OCI-LY1 (cell line): ENCODE results near the gene ATXN1.

ENCODE experiments used
- H2AFZ ChIP-seq: fragments of 200-600 bp; sonication (generic), shearing (Covaris generic); 2 replicates; pipeline ENCODE4 v1.6.0; 2014; ENCODE audit warnings: antibody characterized with exemption, mild to moderate bottlenecking, low read length
- H3F3A ChIP-seq: fragments of 200-600 bp; sonication (generic), shearing (Covaris generic); 2 replicates; pipeline ENCODE4 v1.6.0; 2014; ENCODE audit warnings: mild to moderate bottlenecking, antibody characterized with exemption, low read length, moderate library complexity; ENCODE audit not compliant: insufficient read depth
- H3K27ac ChIP-seq: fragments of 200-600 bp; sonication (generic); 2 replicates; pipeline ENCODE4 v1.5.1; 2014; ENCODE audit warnings: low read length, mixed run types, mild to moderate bottlenecking, low read depth; ENCODE audit not compliant: poor library complexity, severe bottlenecking
- H3K27me3 ChIP-seq: fragments of 200-600 bp; sonication (generic); 2 replicates; pipeline ENCODE4 v1.6.0; 2014; ENCODE audit warnings: antibody characterized with exemption, mild to moderate bottlenecking, low read length, moderate library complexity; ENCODE audit not compliant: insufficient read depth
- H3K36me3 ChIP-seq: fragments of 200-600 bp; sonication (generic); 2 replicates; pipeline ENCODE4 v1.6.1; 2014; ENCODE audit warnings: mild to moderate bottlenecking, antibody characterized with exemption, low read length, moderate library complexity, mixed read lengths; ENCODE audit not compliant: insufficient read depth
- H3K4me1 ChIP-seq: fragments of 200-600 bp; sonication (generic); 2 replicates; pipeline ENCODE4 v1.5.1; 2014; ENCODE audit warnings: mild to moderate bottlenecking, low read length, moderate library complexity; ENCODE audit not compliant: insufficient read depth, severe bottlenecking
- H3K4me2 ChIP-seq: fragments of 200-600 bp; sonication (generic), shearing (Covaris generic); 2 replicates; pipeline ENCODE4 v1.6.1; 2014; ENCODE audit warnings: low read length
- H3K4me3 ChIP-seq: fragments of 200-600 bp; sonication (generic); 2 replicates; pipeline ENCODE4 v1.5.1; 2014; ENCODE audit warnings: low read length, low read depth, mild to moderate bottlenecking, mixed read lengths; ENCODE audit not compliant: poor library complexity, severe bottlenecking
- H3K79me2 ChIP-seq: fragments of 200-600 bp; shearing (Covaris generic); 2 replicates; pipeline ENCODE4 v1.6.1; 2016; ENCODE audit warnings: mixed run types, low read length, mixed read lengths; ENCODE audit not compliant: insufficient read depth
- H3K9ac ChIP-seq: fragments of 200-600 bp; sonication (generic), shearing (Covaris generic); 2 replicates; pipeline ENCODE4 v1.6.1; 2014; ENCODE audit warnings: mild to moderate bottlenecking, low read length, mixed read lengths
- H3K9me2 ChIP-seq: fragments of 200-600 bp; sonication (generic), shearing (Covaris generic); 2 replicates; pipeline ENCODE4 v1.6.1; 2014; ENCODE audit warnings: low read depth, mild to moderate bottlenecking, low read length, mixed read lengths
- H3K9me3 ChIP-seq: fragments of 200-600 bp; shearing (Covaris generic); 2 replicates; pipeline ENCODE4 v1.6.1; 2014; ENCODE audit warnings: low read length, mixed read lengths
- H4K20me1 ChIP-seq: fragments of 200-600 bp; sonication (generic), shearing (Covaris generic); 2 replicates; pipeline ENCODE4 v1.6.0; 2016; ENCODE audit warnings: mild to moderate bottlenecking, low read length; ENCODE audit not compliant: insufficient read depth
- CTCF ChIP-seq: fragments of 200-600 bp; sonication (generic), shearing (Covaris generic); IDR thresholded peaks from 2 replicates; pipeline ENCODE4 v1.5.1; 2017; ENCODE audit warnings: mild to moderate bottlenecking, antibody characterized with exemption, low read length, moderate library complexity, mixed read lengths
- EZH2 ChIP-seq: fragments of 200-600 bp; sonication (generic), shearing (Covaris generic); IDR thresholded peaks from 2 replicates; pipeline ENCODE4 v1.8.0; 2017; ENCODE audit warnings: borderline replicate concordance, mixed run types, mild to moderate bottlenecking, antibody characterized with exemption, low read length, moderate library complexity, mixed read lengths

The ATXN1 gene

GRCh38 chr6:16425881-16426615 is 335.2 kb downstream of the ATXN1 start:
- no peaks in the 10 kb centered on the region for H3K9me3 ChIP-seq
- no peaks in the 10 kb centered on the region for H3K9me2 ChIP-seq
- H4K20me1 ChIP-seq = no peaks in the 10 kb centered on the region
- H3K4me3 ChIP-seq = no peak overlapping the region
- H3K27ac ChIP-seq = no peak overlapping the region
- H3K4me1 ChIP-seq = peaks cover 3% of the 10 kb centered on the region
- no peak overlapping the region for H3K9ac ChIP-seq
- 0 out of 2 replicates have a peak, but pooled peaks cover 4% of the 10 kb centered on the region for H3K27me3 ChIP-seq
- H3K79me2 ChIP-seq = no peaks in the 10 kb centered on the region
- H3K4me2 ChIP-seq = no peak overlapping the region
- no peak overlapping the region for H2AFZ ChIP-seq
- H3F3A ChIP-seq = no peaks in the 10 kb centered on the region
- H3K36me3 ChIP-seq = no peaks in the 10 kb centered on the region
- TF ChIP-seq EZH2 (no peak), CTCF (no peak)

GRCh38 chr6:16421462-16421960 is 339.7 kb downstream of the ATXN1 start:
- Histone ChIP-seq H3K9me2 (no peaks in the 10 kb centered on the region), H3F3A (no peaks in the 10 kb centered on the region), H3K36me3 (no peaks in the 10 kb centered on the region), H2AFZ (no peak overlapping the region), H3K27ac (peak overlapping the region; percentile 83), H3K4me2 (peak overlapping the region; percentile 42), H3K79me2 (no peaks in the 10 kb centered on the region), H3K9me3 (no peaks in the 10 kb centered on the region), H4K20me1 (no peaks in the 10 kb centered on the region), H3K4me1 (peaks cover 21% of the 10 kb centered on the region), H3K4me3 (no peak overlapping the region), H3K27me3 (0 out of 2 replicates have a peak, but pooled peaks cover 4% of the 10 kb centered on the region), H3K9ac (no peak overlapping the region)
- TF ChIP-seq CTCF = no peak
- no peak for TF ChIP-seq EZH2

GRCh38 chr6:16420715-16421461 is 340.4 kb downstream of the ATXN1 start:
- H3K79me2 ChIP-seq = no peaks in the 10 kb centered on the region
- 0 out of 2 replicates have a peak, but pooled peaks cover 4% of the 10 kb centered on the region for H3K27me3 ChIP-seq
- peak overlapping the region; percentile 42 for H3K4me2 ChIP-seq
- H3K4me1 ChIP-seq = peaks cover 21% of the 10 kb centered on the region
- H2AFZ ChIP-seq = no peak overlapping the region
- H3K9me3 ChIP-seq = no peaks in the 10 kb centered on the region
- no peak overlapping the region for H3K9ac ChIP-seq
- H3K9me2 ChIP-seq = no peaks in the 10 kb centered on the region
- no peaks in the 10 kb centered on the region for H3K36me3 ChIP-seq
- H4K20me1 ChIP-seq = no peaks in the 10 kb centered on the region
- no peak overlapping the region for H3K4me3 ChIP-seq
- peak overlapping the region; percentile 83 for H3K27ac ChIP-seq
- TF ChIP-seq CTCF = no peak
- no peak for TF ChIP-seq EZH2
- H3F3A ChIP-seq = no peaks in the 10 kb centered on the region
